HEK293T (cell line): ENCODE data around the gene DOCK2.
"Not testable (repeated sequence)": the region's sequence is repeated elsewhere in the genome, so short reads cannot be mapped to it uniquely, and the experiment has no call there.

Experiments used
- CTCF ChIA-PET: fragments of 350-600 bp; formaldehyde crosslinking; extraction: SDS; loops from one replicate; lab custom pipeline; 2021; ENCODE audit warnings: antibody characterized with exemption, inconsistent platforms; lab: Yijun Ruan, JAX
- POLR2A ChIA-PET: fragments of 350-600 bp; formaldehyde crosslinking; extraction: SDS; loops from one replicate; lab custom pipeline; 2020; ENCODE audit warnings: antibody characterized with exemption, inconsistent platforms; lab: Yijun Ruan, JAX
- DNase-seq: peaks from one replicate; pipeline ENCODE4 v3.0.0; 2012; ENCODE audit warnings: mixed read lengths; ENCODE audit errors: extremely low spot score
- ARNT ChIP-seq: fragments of 450-650 bp; IDR thresholded peaks from 2 replicates; pipeline ENCODE4 v1.6.1; 2017; ENCODE audit warnings: mild to moderate bottlenecking
- BHLHE40 ChIP-seq: fragments of 450-650 bp; IDR thresholded peaks from 2 replicates; pipeline ENCODE4 v1.6.1; 2016; ENCODE audit warnings: mild to moderate bottlenecking, moderate library complexity, borderline replicate concordance
- CTBP1 ChIP-seq: fragments of 450-650 bp; IDR thresholded peaks from 2 replicates; pipeline ENCODE4 v1.6.1; 2016; ENCODE audit warnings: borderline replicate concordance
- ELF4 ChIP-seq: fragments of 450-650 bp; IDR thresholded peaks from 2 replicates; pipeline ENCODE4 v1.6.1; 2017; ENCODE audit warnings: antibody characterized with exemption
- FOXA1 ChIP-seq: fragments of 450-650 bp; IDR thresholded peaks from 2 replicates; pipeline ENCODE4 v1.6.1; 2016; ENCODE audit warnings: mild to moderate bottlenecking
- FOXK2 ChIP-seq: fragments of 450-650 bp; IDR thresholded peaks from 2 replicates; pipeline ENCODE4 v1.6.1; 2016; ENCODE audit warnings: mild to moderate bottlenecking
- FOXM1 ChIP-seq: fragments of 450-650 bp; IDR thresholded peaks from 2 replicates; pipeline ENCODE4 v1.6.1; 2017; ENCODE audit warnings: mild to moderate bottlenecking, borderline replicate concordance
- HDGF ChIP-seq: fragments of 450-650 bp; IDR thresholded peaks from 2 replicates; pipeline ENCODE4 v1.6.1; 2017; ENCODE audit warnings: antibody characterized with exemption, borderline replicate concordance
- L3MBTL2 ChIP-seq: fragments of 450-650 bp; conservative IDR thresholded peaks from 2 replicates; pipeline ENCODE4 v1.6.1; 2016; ENCODE audit warnings: mild to moderate bottlenecking
- LEF1 ChIP-seq: fragments of 450-650 bp; IDR thresholded peaks from 2 replicates; pipeline ENCODE4 v1.6.1; 2017; ENCODE audit warnings: mild to moderate bottlenecking, borderline replicate concordance
- NFRKB ChIP-seq: fragments of 450-650 bp; IDR thresholded peaks from 2 replicates; pipeline ENCODE4 v1.6.1; 2016; ENCODE audit warnings: mild to moderate bottlenecking, moderate library complexity
- SP1 ChIP-seq: fragments of 450-650 bp; IDR thresholded peaks from 2 replicates; pipeline ENCODE4 v1.6.1; 2017
- SUZ12 ChIP-seq: fragments of 450-650 bp; IDR thresholded peaks from 2 replicates; pipeline ENCODE4 v1.6.1; 2016; ENCODE audit warnings: mild to moderate bottlenecking
- TARDBP ChIP-seq: fragments of 450-650 bp; IDR thresholded peaks from 2 replicates; pipeline ENCODE4 v1.6.1; 2016
- ZNF384 ChIP-seq: fragments of 450-650 bp; IDR thresholded peaks from 2 replicates; pipeline ENCODE4 v1.6.1; 2016
- TF ChIP-seq, protein P1 (sequence below): fragments of 450-650 bp; IDR thresholded peaks from 2 replicates; pipeline ENCODE4 v1.6.1; 2016

DOCK2 gene

DNA sequence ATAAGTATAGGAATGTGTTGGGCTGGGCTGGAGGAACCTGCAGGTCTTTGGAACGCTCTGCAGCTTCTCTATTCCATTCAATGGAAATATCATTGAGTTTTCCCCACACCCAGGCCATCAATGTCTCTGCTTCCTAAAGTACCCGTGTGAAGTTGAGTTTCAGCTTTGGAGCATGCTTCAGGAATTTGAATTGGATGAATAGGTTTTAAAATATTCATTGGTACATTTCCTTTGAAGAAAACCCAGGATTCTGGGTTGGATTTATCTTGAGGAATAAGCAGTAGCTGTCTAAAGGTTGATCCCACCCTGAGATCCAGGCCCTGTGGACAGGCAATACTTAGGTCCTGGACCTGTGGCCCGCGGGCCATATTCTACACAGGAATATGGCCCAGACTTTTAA lies 306.0 kb downstream of the DOCK2 start:
- POLR2A ChIA-PET = no interaction called here
- CTCF ChIA-PET = no interaction called here
- DNase-seq = no peak
- no peak for TF ChIP-seq LEF1
- no peak for TF ChIP-seq HDGF
- no peak for TF ChIP-seq L3MBTL2
- TF ChIP-seq FOXA1 = no peak
- no peak for TF ChIP-seq SUZ12
- no peak for TF ChIP-seq ARNT
- no peak for TF ChIP-seq TARDBP
- no peak for TF ChIP-seq FOXM1
- TF ChIP-seq SP1 = no peak
- no peak for TF ChIP-seq NFRKB
- TF ChIP-seq, protein P1, sequence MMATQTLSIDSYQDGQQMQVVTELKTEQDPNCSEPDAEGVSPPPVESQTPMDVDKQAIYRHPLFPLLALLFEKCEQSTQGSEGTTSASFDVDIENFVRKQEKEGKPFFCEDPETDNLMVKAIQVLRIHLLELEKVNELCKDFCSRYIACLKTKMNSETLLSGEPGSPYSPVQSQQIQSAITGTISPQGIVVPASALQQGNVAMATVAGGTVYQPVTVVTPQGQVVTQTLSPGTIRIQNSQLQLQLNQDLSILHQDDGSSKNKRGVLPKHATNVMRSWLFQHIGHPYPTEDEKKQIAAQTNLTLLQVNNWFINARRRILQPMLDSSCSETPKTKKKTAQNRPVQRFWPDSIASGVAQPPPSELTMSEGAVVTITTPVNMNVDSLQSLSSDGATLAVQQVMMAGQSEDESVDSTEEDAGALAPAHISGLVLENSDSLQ = no peak
- TF ChIP-seq FOXK2 = no peak
- no peak for TF ChIP-seq ZNF384
- no peak for TF ChIP-seq BHLHE40
- TF ChIP-seq CTBP1 = no peak

DNA sequence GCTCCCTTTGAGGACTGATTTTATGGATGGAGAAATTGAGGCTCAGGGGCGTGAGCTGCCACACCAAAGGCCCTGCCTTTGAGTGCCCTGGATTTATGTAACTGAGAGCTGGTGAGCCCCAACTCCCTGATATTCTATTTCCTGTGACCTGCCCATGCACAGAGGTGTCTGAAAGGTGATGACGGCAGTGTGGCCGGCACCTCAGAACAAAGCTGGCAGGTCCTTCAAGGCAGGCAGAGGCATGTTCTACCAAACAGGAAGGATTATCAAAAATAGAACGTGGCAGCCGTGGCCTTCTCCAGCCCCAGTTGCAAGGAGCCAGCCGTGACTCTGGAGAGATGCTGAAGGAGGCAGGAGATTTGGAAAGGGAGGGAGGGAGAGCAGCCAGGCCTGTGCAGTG lies 307.0 kb downstream of the DOCK2 start:
- no peak for DNase-seq
- TF ChIP-seq ZNF384 = no peak
- TF ChIP-seq BHLHE40 = no peak
- no peak for TF ChIP-seq FOXA1
- no peak for TF ChIP-seq LEF1
- TF ChIP-seq FOXK2 = no peak
- no peak for TF ChIP-seq CTBP1
- no peak for TF ChIP-seq ARNT
- TF ChIP-seq ELF4 = no peak
- no peak for TF ChIP-seq HDGF
- no peak for TF ChIP-seq L3MBTL2
- TF ChIP-seq SUZ12 = no peak
- no peak for TF ChIP-seq FOXM1
- no peak for TF ChIP-seq SP1
- no peak for TF ChIP-seq TARDBP
- no peak for TF ChIP-seq NFRKB
- TF ChIP-seq, protein P1 = no peak
- POLR2A ChIA-PET = no interaction called here
- CTCF ChIA-PET = no interaction called here

DNA sequence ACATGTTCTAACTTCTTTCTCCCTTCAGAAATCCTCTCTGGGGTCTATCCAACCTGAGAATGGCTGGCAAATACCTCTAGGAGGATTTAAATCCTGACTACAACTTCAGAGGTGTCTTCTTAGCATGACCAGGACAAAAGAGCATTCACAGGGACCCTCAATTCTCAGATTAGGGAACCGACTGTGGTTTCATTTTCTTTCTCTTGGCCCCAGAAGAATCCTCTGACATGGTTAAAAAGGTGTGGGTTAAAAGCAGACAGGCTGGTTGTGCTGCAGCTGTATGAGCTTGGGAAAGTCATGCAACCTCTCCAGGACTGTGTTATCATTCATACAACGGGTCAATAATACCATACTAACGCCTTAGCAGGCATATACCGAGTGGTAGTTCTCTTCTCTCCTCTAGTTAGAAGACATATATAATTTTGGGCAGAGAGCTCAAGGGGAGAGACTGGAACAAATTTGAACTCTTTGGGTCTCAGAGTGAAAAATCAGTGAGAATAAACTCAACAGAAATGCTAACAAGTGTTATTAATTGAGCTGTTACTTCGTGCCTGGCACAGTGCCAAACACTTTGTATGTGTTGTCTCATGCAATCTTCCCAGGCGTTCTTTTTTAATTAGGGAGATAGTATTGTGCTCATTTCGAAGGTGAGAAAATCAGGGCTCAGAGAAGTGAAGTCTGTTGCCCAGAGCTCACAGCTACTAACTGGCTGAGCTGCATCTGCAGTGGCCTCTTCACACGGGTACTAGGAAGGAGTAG lies 308.0 kb downstream of the DOCK2 start:
- CTCF ChIA-PET = no interaction called here

DNA sequence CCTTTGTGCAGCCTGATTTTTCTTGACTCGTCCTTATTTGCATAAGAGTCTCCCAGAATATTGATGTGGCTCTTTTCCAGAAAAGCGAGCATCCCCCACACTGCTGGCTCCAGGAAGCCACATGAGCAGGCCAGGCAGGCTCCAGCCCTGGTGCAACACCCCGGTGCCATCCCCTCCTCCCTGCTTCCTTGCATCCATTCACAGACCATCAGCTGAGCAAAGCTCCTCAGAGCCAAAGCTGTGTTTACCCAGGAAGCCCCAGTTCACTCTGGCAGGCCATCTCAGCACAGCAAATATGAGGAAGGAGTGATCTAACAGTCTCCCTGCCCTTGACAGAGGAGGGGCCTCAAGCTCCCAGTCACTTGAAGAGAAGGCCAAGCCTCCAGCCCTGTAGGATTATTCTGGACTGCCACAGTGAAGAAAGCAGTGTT lies 308.8 kb downstream of the DOCK2 start:
- CTCF ChIA-PET = no interaction called here
- TF ChIP-seq BHLHE40 (no peak), HDGF (no peak), ELF4 (no peak), NFRKB (no peak), CTBP1 (no peak), ZNF384 (no peak), ARNT (no peak), SP1 (no peak), FOXA1 (no peak), FOXM1 (no peak)
- POLR2A ChIA-PET = no interaction called here
- no peak for DNase-seq

More for the DNA sequence above, 308.0 kb downstream of the DOCK2 start:
- POLR2A ChIA-PET = no interaction called here
- no peak for DNase-seq
- TF ChIP-seq BHLHE40 = no peak
- TF ChIP-seq HDGF = no peak

DNA sequence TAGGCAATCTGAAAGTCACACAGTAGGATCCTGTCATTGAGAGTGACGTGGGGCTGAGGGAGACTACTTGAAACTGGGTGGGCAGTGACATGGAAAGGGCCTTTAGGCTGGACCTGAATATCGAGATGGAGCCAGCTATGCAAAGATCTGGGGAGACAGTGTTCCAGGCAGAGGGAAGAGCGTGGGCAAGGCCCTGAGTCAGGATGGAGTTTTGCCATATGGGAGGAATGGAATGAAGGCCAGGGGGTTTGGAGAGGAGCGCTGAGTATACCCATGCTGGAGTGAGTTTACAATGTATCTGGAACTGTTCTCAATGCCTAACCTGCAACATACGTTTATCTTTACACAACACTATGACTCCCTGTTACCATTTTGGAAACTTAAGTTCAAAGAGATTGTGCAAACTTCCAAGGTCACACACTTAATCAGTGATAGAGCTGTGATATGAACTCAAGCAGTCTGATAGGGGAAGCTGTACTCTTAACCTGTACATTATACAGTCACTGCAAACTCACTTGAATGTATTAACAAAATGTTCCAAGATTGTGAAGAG lies 309.7 kb downstream of the DOCK2 start:
- no peak for TF ChIP-seq FOXA1
- TF ChIP-seq, protein P1 = no peak
- no peak for TF ChIP-seq FOXM1
- no peak for TF ChIP-seq BHLHE40
- no peak for DNase-seq
- ChIA-PET POLR2A (no interaction called here), CTCF (no interaction called here)

DNA sequence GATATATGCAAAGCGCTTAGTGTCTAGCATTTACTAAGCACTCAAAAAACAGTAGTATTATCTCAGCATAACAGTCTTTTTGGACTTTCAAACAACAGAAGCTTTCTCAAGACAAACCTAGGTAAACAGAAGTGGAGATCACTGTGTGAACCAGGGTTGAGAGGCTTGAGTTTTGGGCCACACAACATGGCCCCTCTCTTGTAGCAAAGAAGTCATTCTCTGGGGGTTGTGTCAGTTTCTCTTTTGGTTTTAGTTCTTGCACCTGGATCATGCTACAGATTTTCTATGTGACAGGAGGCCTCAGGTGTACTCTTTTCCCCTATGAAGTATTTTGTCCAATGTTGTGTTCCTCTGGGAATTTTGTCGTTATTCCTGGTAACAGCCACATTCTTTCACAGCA lies 313.3 kb downstream of the DOCK2 start:
- ChIA-PET POLR2A (no interaction called here), CTCF (no interaction called here)
- TF ChIP-seq, protein P1 = no peak
- TF ChIP-seq BHLHE40 (no peak), ZNF384 (no peak), FOXA1 (no peak), ELF4 (no peak), ARNT (no peak), L3MBTL2 (no peak), TARDBP (no peak), FOXM1 (no peak), CTBP1 (no peak), SP1 (no peak), FOXK2 (no peak), SUZ12 (no peak), LEF1 (no peak), NFRKB (no peak), HDGF (no peak)
- DNase-seq = no peak

DNA sequence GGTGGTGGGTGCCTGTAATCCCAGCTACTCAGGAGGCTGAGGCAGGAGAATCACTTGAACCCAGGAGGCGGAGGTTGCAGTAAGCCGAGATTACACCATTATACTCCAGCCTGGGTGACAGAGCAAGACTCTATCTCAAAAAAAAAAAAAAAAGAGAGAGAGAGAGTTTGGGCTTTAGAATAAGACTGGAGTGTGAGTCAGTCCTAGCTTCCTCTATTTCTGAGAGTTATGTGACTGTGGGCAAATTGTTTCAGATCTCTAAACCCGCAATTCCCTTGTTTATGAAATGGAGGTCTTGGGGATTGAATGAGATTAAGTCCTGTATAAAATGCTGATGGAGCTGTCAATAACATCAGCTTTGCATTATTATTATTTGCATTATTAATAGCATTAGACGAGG lies 316.1 kb downstream of the DOCK2 start:
- DNase-seq, CTCF ChIA-PET, POLR2A ChIA-PET: not testable (repeated sequence)
